HepG2 (cell line): ENCODE data around the gene RARA. TPM values are rescaled to one million over a fixed set of nuclear protein-coding genes. Genes with fewer than 3 reads are reported as not detected.

Experiments used
- ATAC-seq: fragments of 200-7000 bp; cut with Tn5 transposase; 3 replicates; pipeline ENCODE4 v1.9.1; 2020; ENCODE audit warnings: mild to moderate bottlenecking, moderate library complexity
- BruUV-seq: library from RNA; stranded (reverse); fragments of 400-500 nt; replicated peaks from 2 replicates; lab custom pipeline; 2021; lab: Mats Ljungman, UMichigan
- CTCF ChIA-PET: fragments of 300-600 bp; formaldehyde crosslinking; extraction: SDS; loops from one replicate; lab custom pipeline; 2021; ENCODE audit warnings: low total read pairs, inconsistent platforms, low intra/inter-chr PET ratio; lab: Yijun Ruan, JAX
- POLR2A ChIA-PET: fragments of 350-600 bp; sonication (Branson Sonifier 250); formaldehyde crosslinking; loops from one replicate; lab custom pipeline; 2020; ENCODE audit warnings: antibody characterized with exemption, inconsistent platforms; lab: Yijun Ruan, JAX
- DNase-seq: peaks from one replicate; pipeline ENCODE4 v3.0.0-alpha.2; 2015; ENCODE audit warnings: low spot score
- FAIRE-seq: peaks from 3 replicates; lab custom pipeline; 2011; peaks lifted over from hg19 to GRCh38; lab: Jason Lieb, UNC
- H2AFZ ChIP-seq: one replicate; pipeline ENCODE4 v1.6.1; 2011; ENCODE audit warnings: low read length, inconsistent platforms
- H3K27ac ChIP-seq: fragments of 300-600 bp; 3 replicates; pipeline ENCODE4 v1.8.0; 2011; ENCODE audit warnings: mixed run types, mild to moderate bottlenecking, mixed read lengths, low read length, inconsistent platforms; ENCODE audit not compliant: insufficient read depth; ENCODE audit errors: extremely low read length
- H3K27me3 ChIP-seq, 2 experiments: fragments of 200-600 bp in 1 of 2; 2 replicates in 1 of 2; 3 replicates in 1 of 2; pipeline versions ENCODE4 v1.6.0 to v1.8.0; 2011; ENCODE audit warnings: low read length in 2 of 2, mild to moderate bottlenecking in 2 of 2, moderate library complexity in 2 of 2, inconsistent platforms in 1 of 2; ENCODE audit not compliant: insufficient read depth in 2 of 2, control insufficient read depth in 1 of 2
- H3K36me3 ChIP-seq, 2 experiments: fragments of 200-600 bp in 1 of 2; replicated peaks in 1 of 2; 2 replicates in 1 of 2; 3 replicates in 1 of 2; pipeline versions ENCODE4 v1.5.1 to v1.8.0; 2011; ENCODE audit warnings: low read length in 2 of 2, inconsistent platforms in 1 of 2; ENCODE audit not compliant: insufficient read depth in 2 of 2, control insufficient read depth in 1 of 2
- H3K4me1 ChIP-seq: 2 replicates; pipeline ENCODE4 v1.5.1; 2012; ENCODE audit warnings: low read length, inconsistent platforms; ENCODE audit not compliant: insufficient read depth
- H3K4me2 ChIP-seq: 2 replicates; pipeline ENCODE4 v1.6.0; 2011; ENCODE audit warnings: low read depth, low read length, inconsistent platforms
- H3K4me3 ChIP-seq, 3 experiments: fragments of 200-600 bp in 1 of 3; sonication (generic), shearing (Covaris generic) in 1 of 3; replicated peaks in 1 of 3; 2 replicates each; pipeline ENCODE4 v1.5.1; 2011 to 2016; ENCODE audit warnings: low read length in 3 of 3, inconsistent platforms in 2 of 3, low read depth in 2 of 3, mild to moderate bottlenecking in 2 of 3, control low read depth in 1 of 3, mixed read lengths in 1 of 3; ENCODE audit not compliant: insufficient read depth in 1 of 3
- H3K79me2 ChIP-seq: one replicate; pipeline ENCODE4 v1.6.1; 2011; ENCODE audit warnings: low read length, inconsistent platforms; ENCODE audit not compliant: insufficient read depth
- H3K9ac ChIP-seq: 2 replicates; pipeline ENCODE4 v1.6.0; 2011; ENCODE audit warnings: mild to moderate bottlenecking, low read depth, low read length, inconsistent platforms; ENCODE audit not compliant: insufficient read depth
- H3K9me3 ChIP-seq: 2 replicates; pipeline ENCODE4 v1.5.1; 2012; ENCODE audit warnings: mild to moderate bottlenecking, low read length
- H4K20me1 ChIP-seq: 2 replicates; pipeline ENCODE4 v1.6.0; 2011; ENCODE audit warnings: inconsistent platforms, mild to moderate bottlenecking, low read length, moderate library complexity; ENCODE audit not compliant: insufficient read depth
- ETV5 ChIP-seq: IDR thresholded peaks from 2 replicates; pipeline ENCODE4 v1.6.1; 2018; ENCODE audit warnings: missing biosample characterization, missing genetic modification reagents, inconsistent platforms, borderline replicate concordance
- GABPA ChIP-seq, 2 experiments: IDR thresholded peaks; 2 replicates each; pipeline ENCODE4 v1.6.1; 2011 to 2016; ENCODE audit warnings: low read depth in 2 of 2, low read length in 1 of 2, missing biosample characterization in 1 of 2, missing genetic modification characterization in 1 of 2
- LCORL ChIP-seq, 2 experiments: fragments of 450-650 bp in 1 of 2; sonication (generic) in 1 of 2; formaldehyde crosslinking in 1 of 2; IDR thresholded peaks; 2 replicates each; pipeline versions ENCODE4 v1.5.0 to v1.6.1; 2017 to 2020; ENCODE audit warnings: antibody characterized with exemption in 1 of 2, missing genetic modification reagents in 1 of 2
- MLLT10 ChIP-seq: sonication (generic); formaldehyde crosslinking; IDR thresholded peaks from 2 replicates; pipeline ENCODE4 v1.4.0; 2020; ENCODE audit warnings: missing genetic modification reagents
- NKX3-1 ChIP-seq: sonication (generic); formaldehyde crosslinking; IDR thresholded peaks from 2 replicates; pipeline ENCODE4 v1.5.0; 2020; ENCODE audit warnings: missing genetic modification reagents
- POGK ChIP-seq: sonication (generic); formaldehyde crosslinking; conservative IDR thresholded peaks from 2 replicates; pipeline ENCODE4 v1.8.0; 2022; ENCODE audit warnings: mild to moderate bottlenecking, moderate library complexity, missing genetic modification reagents
- TBP ChIP-seq: sonication (generic); formaldehyde crosslinking; IDR thresholded peaks from 2 replicates; pipeline ENCODE4 v1.5.0; 2020; ENCODE audit warnings: missing genetic modification reagents
- TFAP4 ChIP-seq: sonication (generic); IDR thresholded peaks from 2 replicates; pipeline ENCODE4 v1.6.1; 2016; ENCODE audit warnings: low read depth, borderline replicate concordance
- THAP7 ChIP-seq: sonication (generic); formaldehyde crosslinking; IDR thresholded peaks from 2 replicates; pipeline ENCODE4 v1.8.1; 2023; ENCODE audit warnings: mild to moderate bottlenecking, missing genetic modification reagents
- ZNF644 ChIP-seq: IDR thresholded peaks from 2 replicates; pipeline ENCODE4 v1.6.1; 2016; ENCODE audit warnings: low read depth
- ZNF740 ChIP-seq: sonication (generic); formaldehyde crosslinking; IDR thresholded peaks from 2 replicates; pipeline ENCODE4 v1.4.0; 2020; ENCODE audit warnings: missing genetic modification reagents
- WGBS: methylation state at CpG from one replicate; pipeline ENCODE4 v1.1.6; 2017; ENCODE audit warnings: low lambda C conversion rate; 5-methylcytosine and 5-hydroxymethylcytosine counted together
- in situ Hi-C: cut with HindIII; loops from 2 replicates; pipeline ENCODE4 v1.10.0; 2017; ENCODE audit warnings: low pct_unique_long_range_greater_than_20kb; ENCODE audit not compliant: extremely low pct_ligation_motif_present
- intact Hi-C: fragments of 100-400 bp; cut with micrococcal nuclease; formaldehyde crosslinking; loops from one replicate; pipeline ENCODE4 v1.10.0; 2022; ENCODE audit not compliant: unreplicated experiment
- polyA plus RNA-seq, 8 experiments: library from polyadenylated mRNA; depleted of rRNA in 3 of 8; stranded (reverse) in 7 of 8; unstranded in 1 of 8; fragments of >200 nt; fragmentation: Illumina TruSeq in 4 of 8; extraction: Trizol in 4 of 8; gene quantifications; 2 replicates each; pipeline versions ENCODE4 v1.2.1 to v1.2.3, GENCODE V29; 2011 to 2016; ENCODE audit warnings: low read depth in 4 of 8, missing spikeins in 1 of 8, mixed read lengths in 1 of 8; ENCODE audit not compliant: insufficient read depth in 1 of 8
- total RNA-seq, 5 experiments: library from RNA; depleted of rRNA; stranded (reverse); fragments of >200 nt; fragmentation: Illumina TruSeq; extraction: Trizol; gene quantifications; 2 replicates each; pipeline ENCODE4 v1.2.3, GENCODE V29; 2016; ENCODE audit warnings: low read depth in 1 of 5

The RARA gene
- total and polyA plus RNA-seq, 2 of the 13 experiments (the other 11 are each of a cell fraction or from before 2014, with no cell fraction given), result 6.4 to 8.6 TPM

- Histone ChIP-seq H3K27ac (no peak overlapping the region), H3K36me3 (no peaks in the 10 kb centered on the region), H3K9me3 (no peaks in the 10 kb centered on the region), H3K4me1 (peaks cover 87% of the 10 kb centered on the region), H3K4me2 (peak overlapping the region; percentile 46), H2AFZ (no peak overlapping the region), H3K27me3 (no peaks in the 10 kb centered on the region; a peak in 1 of 5 replicates), H3K79me2 (peaks cover 34% of the 10 kb centered on the region), H3K4me3 (no peak overlapping the region), H4K20me1 (peaks cover 30% of the 10 kb centered on the region), H3K9ac (peak overlapping the region; percentile 28; the same call in 1 of the 2 replicates)
- POLR2A ChIA-PET, result interaction anchor here (0.8 kb wide), 1 partner anchor 11 kb away, joined by 3 read pairs; no protein-coding TSS in a partner anchor
- CTCF ChIA-PET, result no interaction called here
- TF ChIP-seq LCORL (IDR thresholded peaks at IDR 0.05), result no peak
- no peak for TF ChIP-seq LCORL (CRISPR knock-in tag; IDR thresholded peaks at IDR 0.05)
- peak; percentile 26; the same call in 1 of the 2 replicates for TF ChIP-seq GABPA (IDR thresholded peaks at IDR 0.05; ENCODE audit: low read depth, low read length)
- TF ChIP-seq GABPA (CRISPR knock-in tag; IDR thresholded peaks at IDR 0.05; ENCODE audit: low read depth), result no peak
- no peak for ATAC-seq
- in situ Hi-C loops, result no loop called here
- BruUV-seq, result no TSS peak
- FAIRE-seq, result no peak
- DNase-seq, result no peak
- intact Hi-C loops, result no loop called here
- WGBS, result 85% methylated on average over 4 of the region's 4 CpGs
These were observed 13.0 kb downstream of the RARA start for GRCh38 chr17:40321961-40322357.

GRCh38 chr17:40322358-40323315 lies 13.7 kb downstream of the RARA start:
- no TSS peak for BruUV-seq
- Histone ChIP-seq H3K4me2 (peak overlapping the region; percentile 46), H3K27me3 (no peaks in the 10 kb centered on the region; a peak in 1 of 5 replicates), H4K20me1 (peaks cover 36% of the 10 kb centered on the region), H2AFZ (no peak overlapping the region), H3K4me1 (peaks cover 87% of the 10 kb centered on the region), H3K4me3 (peak overlapping the region in 1 of 3 experiments; percentile 32; a peak in 1 of 6 replicates), H3K9ac (peak overlapping the region; percentile 28; the same call in 1 of the 2 replicates), H3K36me3 (no peaks in the 10 kb centered on the region), H3K79me2 (peaks cover 37% of the 10 kb centered on the region), H3K27ac (no peak overlapping the region), H3K9me3 (no peaks in the 10 kb centered on the region)
- FAIRE-seq (no peak), ATAC-seq (no peak), DNase-seq (peak; percentile 55)
- WGBS, result 75% methylated on average over 19 of the region's 19 CpGs
- POLR2A ChIA-PET, result interaction anchor here (0.8 kb wide), 1 partner anchor 11 kb away, joined by 3 read pairs; no protein-coding TSS in a partner anchor
- intact Hi-C loops (no loop called here), in situ Hi-C loops (no loop called here)
- CTCF ChIA-PET, result no interaction called here
- TF ChIP-seq TFAP4 (no peak), NKX3-1 (CRISPR knock-in tag) (no peak), THAP7 (CRISPR knock-in tag) (no peak), TBP (CRISPR knock-in tag) (no peak), ZNF740 (peak; percentile 73; the same call in 1 of the 2 replicates), MLLT10 (no peak), ETV5 (CRISPR knock-in tag) (peak; percentile 53; the same call in 1 of the 2 replicates), ZNF644 (CRISPR knock-in tag) (no peak), POGK (CRISPR knock-in tag) (no peak)
